ENCODE results near the gene HECTD2. TPM values are rescaled to one million over a fixed set of nuclear protein-coding genes. Genes with fewer than 3 reads are reported as not detected.
"Not testable (repeated sequence)": the region's sequence is repeated elsewhere in the genome, so short reads cannot be mapped to it uniquely, and the experiment has no call there.

HECTD2 gene
- total RNA-seq, 1 experiment from 2014 or later, result 20.9 TPM

DNA sequence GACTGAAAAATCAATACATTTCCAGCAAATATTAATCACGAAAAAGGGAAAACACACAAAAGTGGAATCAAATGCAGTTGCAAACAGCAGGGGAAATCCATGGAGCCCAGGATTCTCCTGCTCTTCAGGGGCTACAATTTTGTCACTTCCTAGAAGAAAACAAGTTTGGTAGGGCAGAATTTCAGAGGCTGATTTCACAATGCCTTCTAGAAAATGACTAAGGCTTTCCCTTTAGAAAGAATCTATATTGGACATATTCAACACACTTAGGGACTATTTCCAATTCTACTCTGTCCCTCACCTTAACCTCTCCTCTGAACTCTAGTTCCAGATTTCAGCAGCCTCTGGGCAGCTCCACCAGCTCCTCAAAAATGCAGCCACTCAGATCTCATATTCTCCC is 111.3 kb downstream of the HECTD2 start:
- no peaks in the 10 kb centered on the region for H3K36me3 ChIP-seq (ENCODE audit: insufficient read depth, low read length, poor library complexity, severe bottlenecking)
- H3K4me3 ChIP-seq (ENCODE audit: low read depth, low read length, poor library complexity, severe bottlenecking), result no peak overlapping the region
- no peaks in the 10 kb centered on the region for H3K27me3 ChIP-seq (replicated peaks; ENCODE audit: insufficient read depth, low read depth, low read length, poor library complexity)
- no TSS peak for BruUV-seq (replicated peaks)
- intact Hi-C loops (cut with micrococcal nuclease; ENCODE audit: unreplicated experiment), result no loop called here
- no peak for TF ChIP-seq EZH2 (IDR thresholded peaks at IDR 0.05; ENCODE audit: borderline replicate concordance, low read depth, low read length, poor library complexity, severe bottlenecking)
- H3K9me3 ChIP-seq (ENCODE audit: low read depth, low read length, poor library complexity, severe bottlenecking), result no peaks in the 10 kb centered on the region
- CTCF ChIA-PET, result no interaction called here
- no peak for DNase-seq (ENCODE audit: low spot score)
- POLR2A ChIA-PET (ENCODE audit: low non-redundant PET), result no interaction called here
- H3K4me1 ChIP-seq (ENCODE audit: insufficient read depth, low read length, poor library complexity, severe bottlenecking), result no peaks in the 10 kb centered on the region
- no peak overlapping the region for H3K27ac ChIP-seq (ENCODE audit: low read depth, low read length, poor library complexity, severe bottlenecking)

DNA sequence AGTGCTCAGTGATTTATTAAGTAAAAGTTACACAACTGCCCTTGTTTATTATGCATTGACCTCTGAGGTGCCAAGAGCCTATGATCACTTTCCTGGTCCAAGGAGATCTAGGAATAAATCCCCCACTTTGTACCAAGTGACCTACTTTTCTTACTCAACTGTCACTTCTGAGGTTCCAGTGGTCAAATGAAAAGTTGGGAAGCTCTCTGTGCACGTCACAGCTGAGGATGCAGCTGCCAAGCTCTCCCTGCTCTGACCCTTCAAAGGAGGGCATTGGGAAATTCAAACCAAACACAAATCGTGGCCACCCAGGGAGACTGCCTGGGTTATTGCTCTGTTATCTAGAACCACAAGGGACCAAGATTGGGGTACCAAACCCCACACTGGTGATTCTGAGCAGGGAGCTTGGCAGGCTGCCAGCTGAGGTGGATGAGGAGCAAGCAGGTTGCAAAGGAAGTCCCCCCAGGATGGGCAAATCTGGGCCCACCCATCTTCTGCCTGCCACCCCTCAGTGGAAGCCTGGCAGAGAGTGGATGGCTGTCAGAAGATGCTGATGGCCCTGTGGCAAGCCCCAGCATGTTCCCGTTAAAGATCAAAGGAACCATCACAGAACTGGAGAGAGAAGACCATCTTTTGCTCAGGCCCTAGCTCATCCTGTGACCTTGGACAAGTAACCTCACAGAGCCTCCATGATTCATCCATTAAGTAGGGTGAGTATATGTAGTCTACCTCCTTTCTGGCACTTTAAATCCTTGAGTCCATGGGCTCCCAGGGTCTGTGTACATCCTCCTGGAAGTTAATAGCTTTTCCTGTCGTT is 116.0 kb downstream of the HECTD2 start:
- H3K4me3 ChIP-seq (ENCODE audit: low read depth, low read length, poor library complexity, severe bottlenecking), result no peak overlapping the region
- no peak overlapping the region for H3K27ac ChIP-seq (ENCODE audit: low read depth, low read length, poor library complexity, severe bottlenecking)
- intact Hi-C loops (cut with micrococcal nuclease; ENCODE audit: unreplicated experiment), result no loop called here
- no peak for DNase-seq (ENCODE audit: low spot score)
- no peaks in the 10 kb centered on the region for H3K27me3 ChIP-seq (replicated peaks; ENCODE audit: insufficient read depth, low read depth, low read length, poor library complexity)
- no peaks in the 10 kb centered on the region for H3K4me1 ChIP-seq (ENCODE audit: insufficient read depth, low read length, poor library complexity, severe bottlenecking)
- ChIA-PET POLR2A (ENCODE audit: low non-redundant PET) (no interaction called here), CTCF (no interaction called here)
- no TSS peak for BruUV-seq (replicated peaks)
- TF ChIP-seq, protein P1, sequence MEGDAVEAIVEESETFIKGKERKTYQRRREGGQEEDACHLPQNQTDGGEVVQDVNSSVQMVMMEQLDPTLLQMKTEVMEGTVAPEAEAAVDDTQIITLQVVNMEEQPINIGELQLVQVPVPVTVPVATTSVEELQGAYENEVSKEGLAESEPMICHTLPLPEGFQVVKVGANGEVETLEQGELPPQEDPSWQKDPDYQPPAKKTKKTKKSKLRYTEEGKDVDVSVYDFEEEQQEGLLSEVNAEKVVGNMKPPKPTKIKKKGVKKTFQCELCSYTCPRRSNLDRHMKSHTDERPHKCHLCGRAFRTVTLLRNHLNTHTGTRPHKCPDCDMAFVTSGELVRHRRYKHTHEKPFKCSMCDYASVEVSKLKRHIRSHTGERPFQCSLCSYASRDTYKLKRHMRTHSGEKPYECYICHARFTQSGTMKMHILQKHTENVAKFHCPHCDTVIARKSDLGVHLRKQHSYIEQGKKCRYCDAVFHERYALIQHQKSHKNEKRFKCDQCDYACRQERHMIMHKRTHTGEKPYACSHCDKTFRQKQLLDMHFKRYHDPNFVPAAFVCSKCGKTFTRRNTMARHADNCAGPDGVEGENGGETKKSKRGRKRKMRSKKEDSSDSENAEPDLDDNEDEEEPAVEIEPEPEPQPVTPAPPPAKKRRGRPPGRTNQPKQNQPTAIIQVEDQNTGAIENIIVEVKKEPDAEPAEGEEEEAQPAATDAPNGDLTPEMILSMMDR (conservative IDR thresholded peaks at IDR 0.05; ENCODE audit: low read depth, low read length), result no peak
- no peak for TF ChIP-seq EZH2 (IDR thresholded peaks at IDR 0.05; ENCODE audit: borderline replicate concordance, low read depth, low read length, poor library complexity, severe bottlenecking)
- H3K9me3 ChIP-seq (ENCODE audit: low read depth, low read length, poor library complexity, severe bottlenecking), result no peaks in the 10 kb centered on the region
- no peaks in the 10 kb centered on the region for H3K36me3 ChIP-seq (ENCODE audit: insufficient read depth, low read length, poor library complexity, severe bottlenecking)

DNA sequence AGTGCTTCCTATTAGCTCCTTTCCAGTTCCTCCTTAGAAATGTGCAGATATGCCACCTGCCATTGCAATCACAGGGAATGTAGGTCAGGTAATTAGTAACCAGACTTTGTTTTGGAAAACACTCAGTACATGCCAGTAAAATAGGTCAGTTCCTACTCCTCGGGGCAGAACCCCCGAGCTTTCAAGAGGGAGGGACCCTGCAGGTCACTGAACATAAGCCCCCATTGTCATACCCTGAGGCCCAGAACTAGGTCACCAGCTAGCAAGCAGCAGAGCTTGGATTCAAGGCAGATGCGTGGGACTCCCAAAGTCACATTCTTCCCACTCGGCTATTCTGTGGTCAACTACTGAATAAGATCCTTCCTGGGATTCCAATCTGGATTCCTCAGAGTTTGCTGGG is 117.9 kb downstream of the HECTD2 start:
- intact Hi-C loops (cut with micrococcal nuclease; ENCODE audit: unreplicated experiment), result no loop called here
- no peak overlapping the region for H3K27ac ChIP-seq (ENCODE audit: low read depth, low read length, poor library complexity, severe bottlenecking)
- POLR2A ChIA-PET (ENCODE audit: low non-redundant PET), result no interaction called here
- no peaks in the 10 kb centered on the region for H3K36me3 ChIP-seq (ENCODE audit: insufficient read depth, low read length, poor library complexity, severe bottlenecking)
- no peak for DNase-seq (ENCODE audit: low spot score)
- no peaks in the 10 kb centered on the region for H3K9me3 ChIP-seq (ENCODE audit: low read depth, low read length, poor library complexity, severe bottlenecking)
- BruUV-seq (replicated peaks), result no TSS peak
- no peak for TF ChIP-seq EZH2 (IDR thresholded peaks at IDR 0.05; ENCODE audit: borderline replicate concordance, low read depth, low read length, poor library complexity, severe bottlenecking)
- TF ChIP-seq, protein P1 (conservative IDR thresholded peaks at IDR 0.05; ENCODE audit: low read depth, low read length), result no peak
- no peak overlapping the region for H3K4me3 ChIP-seq (ENCODE audit: low read depth, low read length, poor library complexity, severe bottlenecking)
- CTCF ChIA-PET, result interaction anchor here (0.5 kb wide), 1 partner anchor 1993 kb away, joined by 8 read pairs; no protein-coding TSS in a partner anchor
- no peaks in the 10 kb centered on the region for H3K27me3 ChIP-seq (replicated peaks; ENCODE audit: insufficient read depth, low read depth, low read length, poor library complexity)
- H3K4me1 ChIP-seq (ENCODE audit: insufficient read depth, low read length, poor library complexity, severe bottlenecking), result no peaks in the 10 kb centered on the region

DNA sequence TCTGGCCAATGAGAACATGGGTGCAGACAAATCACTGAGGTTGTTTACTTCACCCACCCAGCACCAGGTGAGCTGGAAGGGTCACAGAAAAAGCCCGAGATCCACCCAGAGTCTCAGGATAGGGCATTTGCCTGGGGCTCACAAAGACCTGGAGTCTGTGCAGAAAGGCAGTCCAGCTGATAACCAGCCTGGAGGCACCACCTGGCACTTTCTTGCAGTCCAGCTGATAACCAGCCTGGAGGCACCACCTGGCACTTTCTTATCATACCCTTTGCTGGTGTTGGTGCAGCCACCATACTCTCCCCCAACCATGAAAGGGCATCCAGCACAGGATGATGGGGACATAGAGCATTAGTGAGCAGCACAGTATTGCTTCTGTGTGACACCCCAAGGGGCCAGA is 118.6 kb downstream of the HECTD2 start:
- DNase-seq (ENCODE audit: low spot score), result no peak
- TF ChIP-seq EZH2 (IDR thresholded peaks at IDR 0.05; ENCODE audit: borderline replicate concordance, low read depth, low read length, poor library complexity, severe bottlenecking), result no peak
- TF ChIP-seq, protein P1 (conservative IDR thresholded peaks at IDR 0.05; ENCODE audit: low read depth, low read length), result no peak
- Histone ChIP-seq H3K9me3 (ENCODE audit: low read depth, low read length, poor library complexity, severe bottlenecking) (no peaks in the 10 kb centered on the region), H3K27me3 (replicated peaks; ENCODE audit: insufficient read depth, low read depth, low read length, poor library complexity) (no peaks in the 10 kb centered on the region), H3K36me3 (ENCODE audit: insufficient read depth, low read length, poor library complexity, severe bottlenecking) (no peaks in the 10 kb centered on the region), H3K4me1 (ENCODE audit: insufficient read depth, low read length, poor library complexity, severe bottlenecking) (no peaks in the 10 kb centered on the region), H3K4me3 (ENCODE audit: low read depth, low read length, poor library complexity, severe bottlenecking) (no peak overlapping the region), H3K27ac (ENCODE audit: low read depth, low read length, poor library complexity, severe bottlenecking) (no peak overlapping the region)
- intact Hi-C loops (cut with micrococcal nuclease; ENCODE audit: unreplicated experiment), result no loop called here
- ChIA-PET POLR2A (ENCODE audit: low non-redundant PET) (no interaction called here), CTCF (no interaction called here)
- no TSS peak for BruUV-seq (replicated peaks)

DNA sequence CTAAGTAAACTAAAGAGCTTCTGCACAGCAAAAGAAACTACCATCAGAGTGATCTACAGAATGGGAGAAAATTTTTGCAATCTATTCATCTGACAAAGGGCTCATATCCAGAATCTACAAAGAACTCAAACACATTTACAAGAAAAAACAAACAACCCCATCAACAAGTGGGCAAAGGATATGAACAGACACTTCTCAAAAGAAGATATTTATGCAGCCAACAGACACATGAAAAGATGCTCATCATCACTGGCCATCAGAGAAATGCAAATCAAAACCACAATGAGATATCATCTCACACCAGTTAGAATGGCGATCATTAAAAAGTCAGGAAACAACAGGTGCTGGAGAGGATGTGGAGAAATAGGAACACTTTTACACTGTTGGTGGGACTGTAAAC is 124.6 kb downstream of the HECTD2 start:
- CTCF ChIA-PET; intact Hi-C loops (cut with micrococcal nuclease; ENCODE audit: unreplicated experiment); DNase-seq (ENCODE audit: low spot score); H3K36me3 ChIP-seq (ENCODE audit: insufficient read depth, low read length, poor library complexity, severe bottlenecking); POLR2A ChIA-PET (ENCODE audit: low non-redundant PET); H3K9me3 ChIP-seq (ENCODE audit: low read depth, low read length, poor library complexity, severe bottlenecking); H3K27me3 ChIP-seq (replicated peaks; ENCODE audit: insufficient read depth, low read depth, low read length, poor library complexity); BruUV-seq (replicated peaks); H3K27ac ChIP-seq (ENCODE audit: low read depth, low read length, poor library complexity, severe bottlenecking); H3K4me3 ChIP-seq (ENCODE audit: low read depth, low read length, poor library complexity, severe bottlenecking); H3K4me1 ChIP-seq (ENCODE audit: insufficient read depth, low read length, poor library complexity, severe bottlenecking): not testable (repeated sequence)

Data from A673 (cell line).